ENCODE measurements around the gene C19orf25. TPM values are rescaled to one million over a fixed set of nuclear protein-coding genes. Genes with fewer than 3 reads are reported as not detected.

Gene C19orf25
- total RNA-seq, 4 donors from 2014 or later: 21.6 to 43.6 (median 29.8) TPM

DNA sequence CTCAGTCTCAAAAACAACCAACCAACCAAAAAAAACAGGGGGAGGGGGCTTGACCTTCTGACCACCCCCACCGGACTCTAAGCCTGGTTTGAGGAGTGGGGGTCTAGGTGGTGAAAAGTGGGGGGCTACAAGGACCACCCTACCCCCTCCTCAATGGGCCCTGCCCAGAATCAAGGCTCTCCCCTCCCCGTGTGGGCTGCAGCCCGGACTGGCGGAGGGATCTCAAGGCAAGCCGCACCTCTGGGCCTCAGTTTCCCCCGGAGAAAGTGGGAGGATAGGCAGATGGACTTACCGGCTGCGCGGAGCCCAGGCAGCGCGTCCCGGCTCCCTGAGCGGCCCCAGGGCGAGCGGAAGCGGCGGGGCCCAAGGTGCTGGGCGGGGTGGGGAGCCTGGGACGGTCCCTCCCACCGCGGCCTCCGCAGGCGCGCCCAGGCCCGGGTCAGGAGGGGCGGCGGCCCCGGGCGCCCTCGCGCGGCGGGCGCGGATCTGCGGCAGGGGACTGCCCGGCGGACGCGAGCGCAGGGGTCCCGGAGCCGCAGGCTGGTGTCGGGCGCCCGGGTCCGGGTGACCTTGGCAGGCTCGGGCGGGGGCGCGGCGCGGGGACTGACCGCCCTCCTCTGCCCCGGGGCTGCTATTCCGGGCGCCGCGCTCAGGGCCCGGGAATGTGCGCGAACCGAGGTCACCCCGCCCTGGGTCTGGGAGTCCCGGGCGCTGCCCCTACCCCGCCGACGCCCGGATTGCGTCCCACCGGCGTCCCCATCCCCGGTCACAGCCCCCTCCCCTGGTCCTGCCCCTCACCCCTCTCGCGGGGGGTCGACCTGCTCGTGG lies 33.9 kb upstream of the C19orf25 start, which contains the start of gene ADAMTSL5:
TSS of gene ADAMTSL5 (minus strand) at position 349 of the 828 bp plus-strand sequence. CDS start 2,076 bp downstream, outside the sequence.
- peak in 1 of 2 donors; percentile 43 for TF ChIP-seq POLR2AphosphoS5 (IDR thresholded peaks at IDR 0.05)
- peak in 1 of 3 experiments; percentile 27 for TF ChIP-seq CTCF (IDR thresholded peaks at IDR 0.05)
- no peak for TF ChIP-seq EP300 (IDR thresholded peaks at IDR 0.05)
- no peak for TF ChIP-seq POLR2A (IDR thresholded peaks at IDR 0.05; ENCODE audit: low read depth)
- Histone ChIP-seq H3K27ac (replicated peaks in 1 of 4) (peak within 1 kb of the TSS; percentile 73 to 83 (median 76)), H3K27me3 (peaks cover 0 to 71% (median 12%) of the 10 kb centered on the region in 4 donors), H3K4me3 (peak within 1 kb of the TSS; percentile 59 to 71 (median 62)), H3K9me3 (peaks cover 0 to 5% (median 2%) of the 10 kb centered on the region in 4 donors), H3K36me3 (no peaks in the 10 kb centered on the region), H3K4me1 (peaks cover 10 to 42% (median 33%) of the 10 kb centered on the region in 4 donors)
- WGBS: 3% methylated on average over 14 of the region's 78 CpGs
- no peak for DNase-seq (ENCODE audit: extremely low spot score)
- intact Hi-C loops (cut with DNase I): loop anchor here (10.0 kb wide), 1 partner anchor 68 kb away; no protein-coding TSS in a partner anchor

GRCh38 chr19:1511318-1512317 lies 32.6 kb upstream of the C19orf25 start:
- intact Hi-C loops (cut with DNase I): loop anchor here (10.0 kb wide), 1 partner anchor 67 kb away; no protein-coding TSS in a partner anchor
- peak overlapping the region in 2 of 4 donors; percentile 62 to 63 for H3K4me3 ChIP-seq
- peaks cover 0 to 76% (median 15%) of the 10 kb centered on the region in 4 donors for H3K27me3 ChIP-seq
- TF ChIP-seq EP300 (IDR thresholded peaks at IDR 0.05) (no peak), POLR2AphosphoS5 (IDR thresholded peaks at IDR 0.05) (no peak)
- peaks cover 16 to 55% (median 43%) of the 10 kb centered on the region in 4 donors for H3K4me1 ChIP-seq
- H3K36me3 ChIP-seq: no peaks in the 10 kb centered on the region
- H3K9me3 ChIP-seq: peaks cover 0 to 5% (median 2%) of the 10 kb centered on the region in 4 donors
- 48% methylated on average over 19 of the region's 22 CpGs for WGBS
- H3K27ac ChIP-seq (replicated peaks in 1 of 4): peak overlapping the region in 3 of 4 donors; percentile 73 to 83 (median 80)
- no peak for DNase-seq (ENCODE audit: extremely low spot score)

DNA sequence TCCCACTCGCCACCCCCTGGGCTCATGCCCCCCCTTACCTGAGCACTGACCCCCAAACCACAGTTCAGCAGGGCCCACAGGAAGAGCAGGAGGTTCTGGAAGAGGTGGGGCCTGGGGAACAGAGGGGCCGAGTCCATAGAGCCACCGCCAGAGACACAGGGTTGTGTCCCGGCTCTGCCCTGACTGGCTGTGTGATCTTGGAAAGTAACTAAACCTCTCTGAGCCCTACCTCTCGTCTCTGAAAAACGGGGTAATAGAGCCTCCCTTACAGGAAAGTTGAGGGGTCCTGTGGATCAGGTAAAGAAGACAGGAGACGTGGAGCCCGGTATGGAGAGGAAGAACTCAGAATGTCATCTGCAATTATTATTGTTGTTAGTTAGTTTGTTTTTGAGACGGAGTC lies 31.8 kb upstream of the C19orf25 start:
- peaks cover 0 to 4% (median 0%) of the 10 kb centered on the region in 4 donors for H3K9me3 ChIP-seq
- no peak for DNase-seq (ENCODE audit: extremely low spot score)
- H3K27me3 ChIP-seq: peaks cover 0 to 76% (median 15%) of the 10 kb centered on the region in 4 donors
- H3K4me1 ChIP-seq: peaks cover 16 to 56% (median 43%) of the 10 kb centered on the region in 4 donors
- H3K36me3 ChIP-seq: peaks cover 0 to 3% (median under 1%) of the 10 kb centered on the region in 4 donors
- TF ChIP-seq CTCF (IDR thresholded peaks at IDR 0.05) (no peak), POLR2A (IDR thresholded peaks at IDR 0.05; ENCODE audit: low read depth) (no peak), EP300 (IDR thresholded peaks at IDR 0.05) (no peak), POLR2AphosphoS5 (IDR thresholded peaks at IDR 0.05) (no peak)
- 59% methylated on average over 9 of the region's 9 CpGs for WGBS
- H3K4me3 ChIP-seq: no peak overlapping the region
- H3K27ac ChIP-seq (replicated peaks in 1 of 4): peak overlapping the region in 2 of 4 donors; percentile 40 to 58
- intact Hi-C loops (cut with DNase I): loop anchor here (10.0 kb wide), 1 partner anchor 66 kb away; no protein-coding TSS in a partner anchor

GRCh38 chr19:1510442-1510806 lies 31.4 kb upstream of the C19orf25 start:
- no peak overlapping the region for H3K4me3 ChIP-seq

More at GRCh38 chr19:1510442-1510806, 31.4 kb upstream of the C19orf25 start:
- H3K9me3 ChIP-seq: peaks cover 0 to 4% (median 0%) of the 10 kb centered on the region in 4 donors
- intact Hi-C loops (cut with DNase I): loop anchor here (10.0 kb wide), 1 partner anchor 66 kb away; no protein-coding TSS in a partner anchor
- peaks cover 0 to 77% (median 15%) of the 10 kb centered on the region in 4 donors for H3K27me3 ChIP-seq
- peaks cover 16 to 56% (median 43%) of the 10 kb centered on the region in 4 donors for H3K4me1 ChIP-seq
- H3K36me3 ChIP-seq: peaks cover 0 to 5% (median 2%) of the 10 kb centered on the region in 4 donors
- peak overlapping the region in 2 of 4 donors; percentile 40 to 58 for H3K27ac ChIP-seq (replicated peaks in 1 of 4)
- TF ChIP-seq EP300 (IDR thresholded peaks at IDR 0.05): no peak
- TF ChIP-seq CTCF (IDR thresholded peaks at IDR 0.05): no peak
- TF ChIP-seq POLR2A (IDR thresholded peaks at IDR 0.05; ENCODE audit: low read depth): no peak
- TF ChIP-seq POLR2AphosphoS5 (IDR thresholded peaks at IDR 0.05): no peak
- 40% methylated on average over 1 of the region's 25 CpGs for WGBS
- no peak for DNase-seq (ENCODE audit: extremely low spot score)

Measured in esophagus muscularis mucosa (tissue), 4 donors.